Aorta (tissue), 5 donors: ENCODE data around the gene GADD45G. TPM values are rescaled to one million over a fixed set of nuclear protein-coding genes. Genes with fewer than 3 reads are reported as not detected.

Source experiments
- ATAC-seq: fragments of 200-7000 bp; cut with Tn5 transposase; one replicate; pipeline ENCODE4 v1.9.1; 2022; ENCODE audit warnings: moderate library complexity; ENCODE audit not compliant: low FRiP score
- DNase-seq, 2 donors: peaks; one replicate each; pipeline ENCODE4 v3.0.0-alpha.2; 2020
- H3K27ac ChIP-seq, 2 donors: one replicate each; pipeline ENCODE4 v1.5.1; 2013; ENCODE audit warnings: low read length in 2 of 2, mild to moderate bottlenecking in 2 of 2, moderate library complexity in 2 of 2, control low read depth in 1 of 2, inconsistent platforms in 1 of 2, low read depth in 1 of 2
- H3K27me3 ChIP-seq, 2 donors: one replicate each; pipeline ENCODE4 v1.6.1; 2013; ENCODE audit warnings: control low read depth in 1 of 2, low read length in 1 of 2, mild to moderate bottlenecking in 1 of 2, moderate library complexity in 1 of 2; ENCODE audit not compliant: insufficient read depth in 2 of 2, control insufficient read depth in 1 of 2
- H3K36me3 ChIP-seq, 2 donors: one replicate each; pipeline ENCODE4 v1.6.1; 2013; ENCODE audit warnings: control low read depth in 1 of 2, low read length in 1 of 2, mild to moderate bottlenecking in 1 of 2; ENCODE audit not compliant: insufficient read depth in 2 of 2, control insufficient read depth in 1 of 2
- H3K4me1 ChIP-seq, 2 donors: one replicate each; pipeline ENCODE4 v1.6.1; 2013; ENCODE audit warnings: low read length in 2 of 2, control low read depth in 1 of 2, mild to moderate bottlenecking in 1 of 2, moderate library complexity in 1 of 2; ENCODE audit not compliant: insufficient read depth in 2 of 2, control insufficient read depth in 1 of 2
- H3K4me3 ChIP-seq, 2 donors: one replicate each; pipeline ENCODE4 v1.5.1; 2013; ENCODE audit warnings: low read length in 2 of 2, control low read depth in 1 of 2, mild to moderate bottlenecking in 1 of 2
- H3K9me3 ChIP-seq: one replicate; pipeline ENCODE4 v1.6.1; 2013; ENCODE audit warnings: mild to moderate bottlenecking, low read length; ENCODE audit not compliant: control insufficient read depth
- WGBS, 2 donors: extraction: QIAGEN DNeasy Blood & Tissue Kit; methylation state at CpG; one replicate each; pipeline ENCODE4 v1.1.7; 2013; 5-methylcytosine and 5-hydroxymethylcytosine counted together
- intact Hi-C, 2 donors: fragments of 100-400 bp; cut with DNase I; formaldehyde crosslinking; loops; one replicate each; pipeline versions ENCODE4 v1.14.2 to v1.15.0; 2022
- polyA plus RNA-seq, 2 donors: library from polyadenylated mRNA; stranded (reverse); fragments of 200-250 nt; gene quantifications; one replicate each; pipeline ENCODE4 v1.2.3, GENCODE V29; 2013
- total RNA-seq, 2 donors: library from RNA; stranded (reverse); fragmentation: NEBNext Ultra II Directional; extraction: Animal tissue kit (Norgen Biotek cat#: 25700); gene quantifications; one replicate each; pipeline ENCODE4 v1.2.1, GENCODE V29; 2021
- donor health status: healthy with polysubstance abuse.
- donor health status: Bipolar disorder and iron deficiency.
- donor health status: DM: no; HTN: no; CAD: no.
- donor health status: DM: no; HTN: no; CAD: no.
- donor health status: DM: yes; HTN: yes; CAD: no.

Gene GADD45G
- total and polyA plus RNA-seq, 4 donors: 4.5 to 30.4 (median 6.4) TPM

DNA sequence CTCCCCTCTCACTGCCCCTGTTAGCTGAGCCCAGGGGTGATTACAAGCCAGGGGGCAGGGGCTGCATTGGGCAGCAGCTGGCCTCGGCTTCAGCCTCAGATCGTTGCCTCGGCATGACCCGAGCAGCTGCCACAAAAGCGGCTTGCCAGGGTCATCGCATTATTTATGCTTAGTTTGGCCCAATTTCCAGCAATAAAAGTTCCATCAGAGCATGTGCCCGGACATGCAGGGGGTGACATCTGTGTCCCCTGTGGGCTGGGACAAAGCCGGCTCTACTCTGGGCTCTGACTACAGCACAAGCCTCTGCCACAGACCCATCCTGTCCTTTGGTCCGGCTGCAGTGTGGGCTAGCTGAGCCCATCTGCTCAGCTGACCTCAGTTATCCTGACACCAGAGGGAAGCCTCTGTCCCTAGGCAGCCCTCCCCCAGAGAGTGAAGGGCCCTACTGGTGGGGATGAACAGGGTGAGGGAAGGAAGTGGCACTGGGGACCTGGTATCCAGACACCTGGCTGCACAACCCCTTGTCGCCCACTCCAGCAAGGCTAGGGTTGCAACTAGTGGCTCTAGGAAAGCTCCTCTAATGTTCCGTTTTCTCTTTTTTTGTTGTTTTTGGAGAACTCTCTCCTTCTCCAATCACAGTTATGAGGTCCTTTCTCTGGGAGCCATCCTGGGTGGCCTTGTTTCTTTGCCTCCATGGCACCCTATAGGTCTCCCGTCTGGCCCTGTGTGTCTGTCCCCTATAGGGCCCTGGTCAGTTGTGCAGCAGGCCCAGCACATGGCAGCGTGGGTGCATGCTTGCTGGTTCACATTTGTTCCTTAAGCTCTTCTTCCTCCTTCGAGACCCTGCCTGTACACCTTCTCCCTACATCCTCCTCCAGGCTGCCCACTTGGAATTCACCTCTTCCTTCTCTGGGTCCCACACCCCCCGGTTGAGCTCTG lies 13.3 kb upstream of the GADD45G start:
- 73% methylated on average over 15 of the region's 15 CpGs for WGBS, 2 donors
- H3K27ac ChIP-seq: no peak overlapping the region
- H3K4me1 ChIP-seq: no peaks in the 10 kb centered on the region
- H3K4me3 ChIP-seq: no peak overlapping the region
- no peaks in the 10 kb centered on the region for H3K36me3 ChIP-seq
- H3K9me3 ChIP-seq: no peaks in the 10 kb centered on the region
- intact Hi-C loops: no loop called here
- ATAC-seq (no peak), DNase-seq (peak in 1 of 2 donors; percentile 44)
- H3K27me3 ChIP-seq: no peaks in the 10 kb centered on the region

DNA sequence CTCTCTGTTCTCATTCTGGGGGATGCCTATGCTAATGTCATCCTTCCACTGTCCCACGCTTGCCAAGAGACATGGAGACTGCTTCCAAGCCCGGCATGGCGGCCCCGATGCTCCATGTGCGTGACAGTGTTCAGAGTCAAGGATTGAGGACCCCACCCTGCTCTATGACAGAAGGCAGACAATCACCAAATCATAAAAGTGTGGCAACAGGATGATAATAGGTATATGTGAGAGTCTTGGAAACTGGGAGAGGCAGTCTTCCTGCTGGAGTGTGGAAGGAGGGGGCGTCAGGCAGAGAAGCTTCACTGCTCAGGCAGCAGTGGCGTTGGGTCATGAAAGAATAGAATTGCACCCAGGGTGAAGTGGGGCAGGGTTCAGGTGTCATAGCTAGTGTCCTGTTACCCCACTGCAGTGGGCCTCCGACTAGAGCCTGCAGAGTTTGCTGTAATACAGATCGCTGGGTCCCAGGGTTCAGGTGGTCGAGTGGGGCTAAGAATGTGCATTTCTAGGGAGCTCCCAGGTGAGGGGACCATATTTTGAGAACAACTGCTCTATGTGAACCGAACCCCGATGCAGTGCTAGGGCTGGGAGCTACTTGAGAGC lies 12.5 kb upstream of the GADD45G start:
- Histone ChIP-seq H3K4me1 (no peaks in the 10 kb centered on the region), H3K36me3 (no peaks in the 10 kb centered on the region), H3K27ac (no peak overlapping the region), H3K9me3 (no peaks in the 10 kb centered on the region), H3K27me3 (no peaks in the 10 kb centered on the region), H3K4me3 (no peak overlapping the region)
- intact Hi-C loops: no loop called here
- no peak for DNase-seq
- no peak for ATAC-seq
- 92 to 93% methylated on average over 12 of the region's 12 CpGs for WGBS, 2 donors

DNA sequence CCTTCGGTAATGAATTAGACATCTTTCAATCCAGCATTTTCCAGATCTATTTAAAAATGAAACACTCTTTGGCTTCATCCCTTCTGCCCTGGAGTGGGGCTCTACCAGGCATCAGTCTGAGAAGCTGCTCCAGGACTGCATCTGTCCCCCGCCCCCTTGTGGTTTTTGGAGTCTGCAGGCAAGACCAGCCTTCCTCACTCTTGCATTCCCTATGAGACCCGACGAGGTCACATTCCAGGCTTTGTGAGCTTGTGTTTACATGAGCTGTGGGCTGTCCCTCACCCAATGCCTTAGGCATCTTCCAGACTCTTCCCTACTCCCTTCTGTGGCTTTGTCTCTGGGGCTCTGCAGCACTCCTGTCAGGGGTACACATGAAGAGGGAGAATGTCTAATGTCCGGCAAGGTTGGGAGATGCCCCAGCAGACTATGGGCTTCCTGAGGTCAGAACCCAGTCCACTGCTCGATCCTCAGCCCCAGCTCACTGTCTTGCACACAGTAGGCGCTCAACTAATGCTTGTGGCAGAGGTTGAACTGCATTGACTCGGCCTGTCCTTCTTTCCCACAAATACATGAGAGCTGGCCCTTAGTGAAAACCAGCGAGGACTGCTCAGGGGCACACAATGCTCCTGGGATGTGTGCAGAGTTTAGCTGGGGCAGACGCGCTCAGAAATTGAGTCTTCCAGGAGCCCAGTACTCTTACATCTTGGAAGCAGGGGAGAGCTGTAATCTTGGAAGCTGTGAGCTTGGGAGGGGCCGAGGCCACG lies 11.7 kb upstream of the GADD45G start:
- 58 to 62% methylated on average over 13 of the region's 13 CpGs for WGBS, 2 donors
- ATAC-seq (no peak), DNase-seq (no peak)
- no peaks in the 10 kb centered on the region for H3K27me3 ChIP-seq
- intact Hi-C loops: no loop called here
- H3K4me1 ChIP-seq: no peaks in the 10 kb centered on the region
- H3K27ac ChIP-seq: no peak overlapping the region
- no peak overlapping the region for H3K4me3 ChIP-seq
- no peaks in the 10 kb centered on the region for H3K9me3 ChIP-seq
- H3K36me3 ChIP-seq: no peaks in the 10 kb centered on the region

DNA sequence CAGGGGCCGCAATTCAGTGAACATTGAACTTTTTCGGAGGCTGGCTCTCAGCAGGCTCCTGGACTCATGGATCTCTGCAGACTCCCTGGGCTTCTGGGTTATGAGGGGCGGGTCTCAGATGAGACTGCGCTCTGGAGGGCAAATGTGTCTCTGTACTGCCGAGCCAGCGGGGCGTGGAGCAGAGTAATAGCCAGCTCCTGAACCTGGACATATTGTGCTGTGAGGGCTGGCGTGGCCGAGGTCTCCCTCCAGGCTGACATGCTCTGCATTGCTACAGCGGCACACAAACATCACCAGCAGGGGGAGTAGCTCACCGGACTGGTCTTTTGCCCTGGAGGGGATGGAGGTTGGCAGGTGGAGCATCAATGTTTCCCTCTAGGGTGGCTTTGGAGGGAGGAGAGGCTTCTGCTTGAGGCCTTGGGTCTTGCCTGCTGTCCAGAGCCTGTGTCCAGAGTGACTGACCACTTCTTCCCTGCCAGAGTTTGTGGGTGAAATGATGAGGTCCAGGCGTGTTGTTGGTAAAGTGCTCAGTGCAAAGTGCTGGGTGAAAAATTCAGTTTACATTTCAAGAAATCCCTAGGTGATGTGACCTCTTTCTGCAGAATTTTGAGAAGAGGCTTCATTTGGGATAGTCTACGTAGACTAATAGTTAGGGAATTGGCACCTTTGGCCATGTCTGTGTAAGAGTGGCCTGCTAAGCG lies 10.9 kb upstream of the GADD45G start:
- H3K27ac ChIP-seq: no peak overlapping the region
- peak; percentile 20 for ATAC-seq
- intact Hi-C loops: loop anchor here in 1 of 2 donors (2.0 kb wide), 1 partner anchor 509 kb away; no protein-coding TSS in a partner anchor
- peak in 1 of 2 donors; percentile 60 for DNase-seq
- H3K4me3 ChIP-seq: no peak overlapping the region
- H3K9me3 ChIP-seq: no peaks in the 10 kb centered on the region
- WGBS, 2 donors: 50 to 51% methylated on average over 14 of the region's 14 CpGs
- no peaks in the 10 kb centered on the region for H3K27me3 ChIP-seq
- H3K4me1 ChIP-seq: no peaks in the 10 kb centered on the region
- no peaks in the 10 kb centered on the region for H3K36me3 ChIP-seq

DNA sequence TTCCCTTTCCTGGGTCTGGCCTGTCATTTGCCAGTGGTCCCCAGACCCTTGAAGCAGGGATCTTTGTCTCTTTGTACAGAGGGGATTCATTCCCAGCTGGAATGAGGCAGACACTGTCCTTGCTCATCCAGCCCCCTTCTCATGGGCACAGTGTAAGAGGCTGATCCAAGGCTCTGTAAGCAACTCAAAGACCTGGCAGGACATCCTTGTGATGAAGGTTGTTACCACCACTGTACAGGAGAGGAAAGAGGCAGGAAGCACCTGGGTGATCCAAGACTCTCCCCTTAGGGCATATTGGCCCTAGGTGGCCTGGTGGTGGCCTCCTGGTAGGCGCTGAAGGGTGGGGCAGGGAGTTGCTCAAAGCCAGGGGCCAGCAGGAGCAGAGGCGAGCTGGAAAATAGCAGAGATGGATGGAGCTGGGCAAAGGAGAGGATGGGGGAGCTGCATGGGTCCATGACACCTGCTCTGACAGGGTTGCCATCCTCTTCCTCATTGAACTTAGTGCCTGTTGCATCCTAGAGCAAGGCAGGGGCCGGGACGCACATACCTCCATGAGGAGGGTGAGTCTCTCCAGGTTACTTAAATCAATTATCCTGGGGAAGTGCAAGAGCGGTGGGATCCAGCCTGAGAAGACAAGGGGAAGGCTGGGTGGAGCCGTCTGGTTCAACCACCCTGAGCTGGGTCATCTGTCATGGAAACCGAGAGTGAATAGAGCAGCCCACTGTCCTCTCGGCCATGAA lies 9.8 kb upstream of the GADD45G start:
- 88% methylated on average over 8 of the region's 8 CpGs for WGBS, 2 donors
- ATAC-seq (no peak), DNase-seq (no peak)
- H3K9me3 ChIP-seq: no peaks in the 10 kb centered on the region
- no peaks in the 10 kb centered on the region for H3K27me3 ChIP-seq
- no peaks in the 10 kb centered on the region for H3K36me3 ChIP-seq
- no peak overlapping the region for H3K27ac ChIP-seq
- no peaks in the 10 kb centered on the region for H3K4me1 ChIP-seq
- H3K4me3 ChIP-seq: no peak overlapping the region
- intact Hi-C loops: loop anchor here (2.0 to 5.0 kb wide), 2 partner anchors 508 to 1277 kb away; no protein-coding TSS in a partner anchor

DNA sequence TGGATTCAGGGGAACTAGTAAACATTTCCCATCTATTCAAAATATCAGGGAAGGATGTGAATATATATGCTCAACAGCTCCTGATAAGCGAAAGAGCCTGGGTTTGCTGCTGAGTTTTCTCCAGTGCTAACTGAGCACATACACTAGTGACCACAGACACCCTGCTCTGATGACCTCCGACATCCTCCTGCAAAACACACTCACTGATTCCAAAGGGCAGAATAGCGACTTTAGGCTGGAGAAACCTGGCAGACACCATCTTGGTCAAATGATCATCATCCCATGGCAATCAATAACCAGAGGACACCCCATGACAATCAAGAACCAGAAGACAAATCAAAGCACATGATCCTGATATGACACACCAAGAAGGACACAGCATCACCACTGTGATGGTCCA lies 9.2 kb upstream of the GADD45G start:
- Histone ChIP-seq H3K9me3 (no peaks in the 10 kb centered on the region), H3K4me1 (no peaks in the 10 kb centered on the region), H3K4me3 (no peak overlapping the region), H3K27ac (no peak overlapping the region), H3K36me3 (no peaks in the 10 kb centered on the region), H3K27me3 (no peaks in the 10 kb centered on the region)
- DNase-seq: no peak
- 89 to 90% methylated on average over 3 of the region's 3 CpGs for WGBS, 2 donors
- intact Hi-C loops: loop anchor here (2.0 to 5.0 kb wide), 2 partner anchors 507 to 1277 kb away; no protein-coding TSS in a partner anchor
- ATAC-seq: no peak

DNA sequence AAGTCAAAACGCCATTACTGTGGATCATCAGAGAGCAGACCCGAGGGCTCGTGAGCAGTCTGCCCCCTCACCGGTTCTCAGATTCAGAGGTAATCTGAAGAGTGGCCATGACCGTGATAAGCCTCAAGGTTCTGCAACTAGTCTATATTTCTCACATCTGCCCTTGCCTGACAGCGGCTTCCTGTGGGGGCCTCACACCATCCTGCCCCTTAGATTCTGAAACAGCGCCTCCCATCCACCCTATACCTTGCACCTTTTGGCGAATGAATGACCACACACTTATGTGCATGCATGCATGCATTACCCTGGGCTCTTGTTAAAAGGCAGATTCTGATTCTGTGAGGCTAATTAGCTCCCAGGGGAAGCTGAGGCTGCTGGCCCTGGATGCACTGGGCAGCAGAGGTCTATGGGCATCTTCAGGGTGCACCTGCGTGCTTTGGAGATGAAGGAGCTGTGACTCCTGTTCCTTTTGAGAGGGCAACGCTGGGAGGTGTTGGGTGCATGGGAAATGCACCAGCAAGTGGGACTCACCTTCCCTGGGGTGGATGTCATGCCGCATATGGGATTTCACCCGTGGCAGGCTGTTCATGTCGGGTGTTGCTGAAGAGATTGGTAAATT lies 7.8 kb upstream of the GADD45G start:
- WGBS, 2 donors: 83 to 86% methylated on average over 13 of the region's 13 CpGs
- no peak for ATAC-seq
- no peak for DNase-seq
- no peaks in the 10 kb centered on the region for H3K27me3 ChIP-seq
- H3K4me1 ChIP-seq: no peaks in the 10 kb centered on the region
- H3K4me3 ChIP-seq: no peak overlapping the region
- intact Hi-C loops: loop anchor here in 1 of 2 donors (5.0 kb wide), 1 partner anchor 1275 kb away; no protein-coding TSS in a partner anchor
- no peaks in the 10 kb centered on the region for H3K9me3 ChIP-seq
- no peak overlapping the region for H3K27ac ChIP-seq
- H3K36me3 ChIP-seq: no peaks in the 10 kb centered on the region
